ENCODE data around the gene CENPX. TPM values are rescaled to one million over a fixed set of nuclear protein-coding genes. Genes with fewer than 3 reads are reported as not detected.
A peak's percentile ranks its signal among the peaks of the same experiment; 100 is the strongest.

Gene CENPX
- total RNA-seq, 1 donor from 2014 or later: 29.2 TPM

DNA sequence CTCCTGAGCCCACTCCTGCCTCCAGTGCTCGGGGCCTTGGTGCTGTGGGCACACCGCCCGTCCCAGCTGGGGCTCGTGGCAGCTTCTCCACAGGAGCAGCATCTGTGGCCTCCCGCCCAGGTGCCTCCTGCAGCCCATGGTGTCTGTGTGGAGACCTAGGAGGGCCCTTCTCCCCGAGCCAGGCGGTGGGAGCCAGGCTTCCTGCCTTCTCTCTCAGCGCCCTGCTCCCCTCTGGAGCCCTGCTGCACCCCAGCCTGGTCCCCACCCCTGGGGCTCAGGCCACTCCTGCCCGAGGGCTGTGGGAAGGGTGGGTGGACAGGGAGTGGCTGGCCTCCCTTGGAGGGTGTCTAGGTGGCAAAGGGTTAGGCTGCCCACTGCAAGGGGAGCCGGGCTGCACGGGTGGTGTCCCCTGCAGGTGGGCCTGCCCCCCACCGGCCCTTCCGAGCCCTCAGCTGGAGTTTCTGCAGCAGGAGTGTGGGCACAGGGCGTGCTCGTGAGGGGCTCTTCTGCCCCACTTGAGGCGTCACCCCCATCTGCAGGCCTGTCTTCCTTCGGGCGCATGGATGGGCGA, 11.0 kb downstream of the CENPX start:
- no peak for DNase-seq

DNA sequence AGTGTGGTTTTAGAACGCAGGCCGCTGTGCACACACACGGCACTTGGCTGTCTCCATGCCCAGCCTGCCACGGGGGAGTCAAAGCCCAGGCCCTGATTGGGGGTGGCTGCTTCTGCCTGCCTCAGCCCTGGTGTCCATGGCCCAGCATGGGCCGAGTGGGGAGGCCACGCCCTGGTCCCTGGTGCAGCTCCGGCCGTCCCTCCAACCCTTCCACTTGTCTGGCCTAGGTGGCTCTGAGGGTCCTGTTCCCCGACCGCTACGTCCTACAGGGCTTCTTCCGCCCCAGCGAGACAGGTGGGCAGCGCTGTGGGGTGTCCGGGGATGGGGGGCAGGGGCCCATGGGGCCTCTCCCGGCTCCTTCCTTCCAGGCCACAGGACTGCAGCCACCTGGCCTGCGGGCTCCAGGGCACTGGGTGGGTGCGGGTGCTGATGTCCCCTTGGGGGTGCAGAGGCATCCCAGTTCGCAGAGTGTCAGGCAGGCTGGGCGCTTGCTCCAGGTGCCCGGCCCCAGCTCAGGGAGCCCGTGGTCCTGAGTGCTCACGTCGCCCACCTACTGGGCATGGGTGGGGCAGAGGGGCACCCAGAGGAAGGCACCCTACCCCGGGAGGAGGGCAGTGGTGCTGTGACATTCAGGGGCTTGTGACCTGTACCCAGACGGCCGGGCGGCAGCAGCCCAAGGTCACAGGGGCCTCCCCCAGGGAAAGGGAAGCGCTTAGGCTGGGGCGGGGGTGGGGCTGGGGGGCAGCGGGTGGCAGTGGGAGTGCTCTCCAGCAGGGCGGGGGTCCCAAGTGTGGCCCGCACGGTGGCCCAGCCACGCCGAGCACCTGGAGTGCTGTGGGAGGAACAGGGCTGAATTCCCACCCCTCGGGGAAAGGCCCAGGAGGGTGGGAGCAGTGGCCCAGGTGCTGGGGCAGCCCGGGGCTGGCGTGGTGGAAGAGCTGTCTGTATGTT, 11.8 kb downstream of the CENPX start:
- no peak for DNase-seq

DNA sequence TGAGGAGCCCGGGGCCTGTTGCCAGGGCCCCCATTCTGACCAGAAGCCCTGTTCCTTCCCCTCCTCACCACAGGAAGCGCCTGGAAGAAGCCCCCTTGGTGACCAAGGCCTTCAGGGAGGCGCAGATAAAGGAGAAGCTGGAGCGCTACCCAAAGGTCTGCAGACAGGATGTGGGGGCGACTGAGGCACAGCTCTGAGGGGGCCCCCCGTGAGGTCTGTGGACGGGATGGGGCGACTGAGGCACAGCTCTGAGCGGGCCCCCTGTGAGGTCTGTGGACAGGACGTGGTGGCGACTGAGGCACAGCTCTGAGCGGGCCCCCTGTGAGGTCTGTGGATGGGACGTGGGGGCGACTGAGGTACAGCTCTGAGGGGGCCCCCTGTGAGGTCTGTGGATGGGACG, 13.3 kb downstream of the CENPX start:
- no peak for DNase-seq

DNA sequence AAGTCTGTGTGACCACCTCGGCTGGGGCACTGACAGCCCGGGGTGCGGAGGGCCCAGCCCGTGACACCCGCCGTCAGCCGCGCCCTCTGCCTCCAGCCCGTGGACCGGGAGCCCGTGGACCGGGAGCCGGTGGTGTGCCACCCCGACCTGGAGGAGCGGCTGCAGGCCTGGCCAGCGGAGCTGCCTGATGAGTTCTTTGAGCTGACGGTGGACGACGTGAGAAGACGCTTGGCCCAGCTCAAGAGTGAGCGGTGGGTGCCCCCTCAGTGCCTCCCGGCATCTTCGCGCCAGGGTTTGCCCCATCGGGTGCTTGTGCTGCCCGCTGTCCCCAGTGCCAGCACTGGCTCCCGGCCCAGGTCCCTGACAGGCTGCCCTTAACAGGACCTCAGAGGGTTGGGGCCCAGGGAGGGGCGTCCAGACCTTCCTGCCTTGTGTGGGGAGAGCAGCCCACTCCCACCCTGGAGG, 13.7 kb downstream of the CENPX start:
- no peak for DNase-seq

DNA sequence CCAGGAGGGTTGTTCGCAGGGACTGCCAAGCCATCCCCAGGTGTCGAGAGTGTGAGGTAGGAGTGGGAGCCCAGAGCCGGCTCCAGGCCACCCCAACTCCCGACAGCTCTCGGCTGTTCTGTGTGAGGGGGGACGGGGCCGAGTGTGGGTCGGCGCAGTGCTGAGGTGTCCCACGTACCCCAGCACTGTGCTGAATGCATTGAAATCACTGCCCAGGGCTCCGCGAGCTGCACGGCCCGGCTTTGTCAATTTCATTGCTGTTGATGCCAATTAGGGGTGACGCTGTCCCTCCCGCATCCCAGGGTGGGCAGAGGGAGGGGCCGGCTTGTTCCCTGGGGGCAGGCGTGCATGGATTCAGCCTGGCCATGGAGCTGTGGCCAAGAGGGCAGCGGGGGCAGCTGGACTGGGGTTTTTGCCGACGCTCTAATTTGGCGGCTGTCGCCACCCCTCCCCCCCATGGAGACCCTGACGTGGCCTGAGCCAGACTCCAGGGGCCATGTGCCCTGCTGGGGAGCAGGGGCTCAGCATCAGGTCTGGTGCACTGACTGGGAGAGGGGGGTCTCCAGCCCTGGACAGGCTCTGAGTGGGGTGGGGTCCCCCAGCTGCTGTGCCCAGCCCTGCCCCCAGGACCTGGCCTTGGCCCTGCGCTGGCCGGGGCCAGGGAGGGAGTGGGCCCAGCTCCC, 14.3 kb downstream of the CENPX start:
- DNase-seq: no peak

DNA sequence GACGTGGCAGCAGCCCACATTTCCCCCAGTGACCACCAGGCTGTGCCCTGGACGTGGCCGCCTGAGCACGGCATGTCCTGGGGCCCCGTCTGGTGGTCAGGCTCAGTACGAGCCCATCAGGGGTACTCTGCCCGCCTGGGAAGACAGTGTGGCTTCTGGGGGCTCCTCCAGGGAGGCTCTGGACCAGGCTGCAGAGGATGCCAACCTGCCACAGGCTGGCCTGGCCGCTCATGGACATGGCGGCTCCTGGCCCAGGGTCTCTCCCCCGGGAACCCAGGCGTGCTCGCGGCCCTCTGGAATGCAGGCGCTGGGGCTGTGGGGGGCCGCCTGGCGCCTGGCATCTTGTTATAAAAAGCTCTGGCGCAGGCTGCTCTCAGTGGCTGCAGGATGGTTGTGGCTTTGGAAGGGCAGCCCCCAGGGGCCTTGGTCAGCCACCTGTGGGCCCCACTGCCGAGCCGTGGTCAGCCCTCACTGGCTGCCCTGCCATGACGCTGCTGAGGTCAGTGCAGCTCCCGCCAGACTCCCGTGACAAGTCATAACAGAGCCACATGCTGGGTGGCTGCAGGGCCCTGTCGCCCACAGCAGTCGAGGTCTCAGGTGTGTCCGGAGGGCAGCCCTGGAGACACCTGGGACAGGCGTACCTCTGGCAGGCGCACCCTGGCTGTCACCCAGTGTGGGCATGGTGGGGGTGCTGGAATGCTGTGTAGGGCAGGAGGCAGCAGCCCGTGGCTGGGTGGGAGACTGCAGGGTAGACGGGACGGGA, 15.0 kb downstream of the CENPX start:
- DNase-seq: no peak

DNA sequence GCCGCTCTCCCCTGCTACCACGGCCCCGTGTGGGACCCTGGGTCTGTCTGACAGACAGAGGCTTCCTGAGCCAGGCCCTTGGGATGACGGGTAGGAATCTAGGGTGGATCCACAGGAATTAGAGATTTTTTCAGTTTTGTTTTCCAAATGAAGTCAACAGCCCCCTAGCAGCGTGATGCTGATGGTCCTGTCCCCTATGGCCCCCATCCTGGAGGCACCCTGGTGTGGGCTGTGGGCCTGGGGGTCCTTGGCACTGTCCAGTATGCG, 15.5 kb downstream of the CENPX start:
- no peak for DNase-seq

DNA sequence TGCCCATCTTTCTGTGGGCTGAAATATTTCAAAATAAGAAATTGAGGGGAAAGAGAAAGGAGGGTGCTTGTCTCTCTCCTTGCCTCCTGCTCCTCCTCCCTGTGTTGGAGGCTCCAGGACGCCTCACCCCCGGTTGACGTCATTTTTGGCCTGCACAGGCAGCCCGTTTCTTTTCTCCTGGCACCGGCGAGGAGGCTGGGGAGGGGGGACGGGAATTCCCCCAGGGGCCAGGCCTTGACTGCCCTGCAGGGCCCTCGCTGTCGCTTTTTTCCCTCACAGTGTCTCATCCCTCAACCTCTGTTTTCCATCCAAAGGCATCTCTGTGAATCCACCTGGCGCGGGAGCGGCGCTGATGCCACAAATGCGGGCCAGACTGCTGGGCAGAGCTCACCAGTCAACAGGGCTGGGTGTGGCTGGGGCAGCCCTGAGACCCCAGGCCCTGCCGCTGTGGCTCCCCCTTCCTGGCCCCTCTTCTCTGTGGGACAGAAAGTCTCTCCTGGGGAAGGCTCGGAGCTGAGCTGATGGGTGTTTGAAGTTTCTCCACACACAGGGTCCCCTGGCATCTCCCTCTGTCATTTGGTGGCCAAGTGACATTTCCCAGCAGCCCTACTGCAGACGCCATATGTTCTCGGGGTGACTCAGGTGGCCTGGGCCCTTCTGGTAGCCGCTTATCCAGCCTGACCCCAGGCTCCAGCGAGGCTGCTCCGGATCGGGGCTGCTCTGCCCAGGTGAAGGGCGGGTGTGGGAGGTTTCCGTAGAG, 16.0 kb downstream of the CENPX start:
- DNase-seq: peak; percentile 41

DNA sequence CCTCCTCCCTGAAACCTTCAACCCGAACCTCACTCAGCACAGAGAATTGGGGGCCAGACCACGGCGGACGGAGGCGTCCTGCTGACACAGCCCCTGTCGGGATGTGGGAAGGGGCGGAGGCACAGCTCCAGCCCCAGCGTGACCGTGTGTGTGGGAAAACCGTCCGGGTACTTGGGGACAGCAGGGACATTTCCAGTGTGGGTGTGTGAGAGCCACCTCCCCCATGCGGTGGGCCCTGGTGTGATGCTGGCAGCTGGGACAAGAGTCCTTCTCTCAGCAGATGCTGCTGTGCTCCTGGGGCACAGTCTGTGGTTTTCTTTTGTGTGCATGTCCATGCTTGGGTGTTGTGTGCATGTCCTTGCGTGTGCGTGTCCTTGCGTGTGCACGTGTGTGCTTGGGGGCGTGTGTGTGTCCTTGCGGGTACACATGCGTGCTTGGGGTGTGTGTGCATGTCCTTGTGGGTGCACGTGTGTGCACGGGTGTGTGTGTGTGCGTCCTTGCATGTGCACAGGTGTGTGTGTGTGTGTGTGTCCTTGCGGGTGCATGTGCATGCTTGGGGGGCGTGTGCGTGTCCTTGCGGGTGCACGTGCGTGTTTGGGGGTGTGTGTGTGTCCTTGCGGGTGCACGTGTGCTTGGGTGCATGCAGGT, 16.9 kb downstream of the CENPX start:
- no peak for DNase-seq

DNA sequence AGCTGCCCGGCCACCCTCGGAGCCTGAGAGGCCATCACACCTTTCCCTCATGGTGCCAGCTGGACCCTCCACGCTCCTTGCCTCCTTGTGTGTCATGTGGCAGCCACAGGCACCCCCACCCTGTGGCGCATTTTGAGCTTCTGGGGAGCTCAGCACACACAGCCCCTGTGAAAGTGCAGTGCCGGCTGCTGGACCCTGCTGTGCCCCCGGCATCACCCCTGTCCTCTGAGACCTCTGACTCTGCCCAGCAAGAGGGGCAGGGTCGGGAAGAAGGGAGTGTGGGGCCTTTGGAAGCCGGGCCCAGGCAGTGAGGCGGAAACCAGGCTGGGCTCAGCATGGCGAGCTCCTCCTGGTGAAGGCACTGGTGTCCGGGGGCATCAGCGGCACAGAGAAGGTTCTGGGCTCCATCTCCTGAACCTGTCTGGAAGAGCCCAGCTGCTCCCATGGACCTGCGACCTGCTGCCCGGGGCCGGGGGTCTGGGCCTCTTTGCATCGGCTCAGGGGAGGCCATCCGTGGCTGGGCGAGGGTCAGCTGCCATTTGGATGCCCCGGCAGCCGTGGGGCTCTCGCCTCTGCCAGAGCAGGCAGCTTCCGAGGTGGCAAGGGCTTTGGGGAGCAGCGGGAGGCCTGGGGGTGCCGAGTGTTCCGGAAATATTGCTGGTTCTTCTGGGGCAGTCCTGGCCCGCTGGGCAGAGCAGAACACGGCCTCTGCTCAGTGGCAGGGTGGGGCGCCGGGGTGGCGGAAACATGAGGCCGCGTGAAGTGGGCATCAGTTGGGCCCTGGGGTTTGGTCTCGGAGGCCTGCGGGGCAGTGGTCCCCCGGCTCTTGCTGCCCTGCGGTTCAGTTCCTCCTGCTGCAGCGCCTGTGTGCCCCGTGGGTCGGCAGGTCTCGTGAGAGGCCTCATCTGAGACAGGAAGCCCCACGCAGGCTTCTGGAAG, 17.9 kb downstream of the CENPX start:
- DNase-seq: no peak

DNA sequence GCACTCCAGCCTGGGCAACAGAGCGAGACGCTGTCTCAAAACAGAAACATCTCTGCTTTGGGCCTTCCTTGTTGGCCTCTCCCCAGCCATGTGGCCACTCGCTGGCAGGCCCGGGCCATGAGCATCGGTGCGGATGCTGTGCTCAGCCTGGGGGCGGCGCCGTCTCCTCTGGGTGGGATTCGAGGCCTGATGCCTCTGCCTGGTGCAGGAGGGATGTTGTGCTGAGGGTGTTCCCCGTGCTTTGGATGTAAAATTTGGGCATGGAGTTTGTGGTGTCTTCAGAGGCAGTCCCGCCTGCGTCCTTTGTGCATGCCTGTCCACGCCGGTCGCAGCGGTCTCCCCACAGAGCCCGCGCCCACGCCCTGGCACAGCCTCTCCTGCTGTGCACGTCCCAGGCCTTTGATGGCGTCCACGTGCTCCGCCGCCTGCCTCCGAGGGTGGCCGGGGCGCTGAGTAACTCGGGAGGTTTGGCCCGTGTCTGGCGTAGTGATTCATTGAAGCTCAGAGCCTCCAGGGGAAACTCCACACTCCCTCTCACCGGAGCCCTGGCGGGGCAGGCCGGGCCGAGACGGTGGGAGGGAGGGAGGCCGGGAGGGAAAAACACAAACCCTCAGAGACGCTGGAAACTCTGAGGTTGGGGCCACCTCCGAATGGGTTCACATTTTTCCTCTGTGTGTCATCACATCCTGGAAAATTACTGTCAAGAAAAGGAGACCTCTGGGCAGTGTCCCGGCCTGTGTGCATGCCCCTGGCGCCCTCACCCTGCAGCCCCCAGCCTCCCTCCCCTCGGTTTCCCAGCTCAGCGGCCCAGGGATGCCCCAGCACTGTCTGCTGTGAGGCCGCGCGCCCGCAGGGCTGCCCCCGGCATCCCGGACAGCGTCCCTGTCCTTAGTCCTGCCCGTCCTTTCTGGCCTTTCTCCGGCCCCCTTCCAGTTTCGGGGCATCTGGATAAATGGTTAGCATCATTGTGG, 19.0 kb downstream of the CENPX start:
- no peak for DNase-seq

DNA sequence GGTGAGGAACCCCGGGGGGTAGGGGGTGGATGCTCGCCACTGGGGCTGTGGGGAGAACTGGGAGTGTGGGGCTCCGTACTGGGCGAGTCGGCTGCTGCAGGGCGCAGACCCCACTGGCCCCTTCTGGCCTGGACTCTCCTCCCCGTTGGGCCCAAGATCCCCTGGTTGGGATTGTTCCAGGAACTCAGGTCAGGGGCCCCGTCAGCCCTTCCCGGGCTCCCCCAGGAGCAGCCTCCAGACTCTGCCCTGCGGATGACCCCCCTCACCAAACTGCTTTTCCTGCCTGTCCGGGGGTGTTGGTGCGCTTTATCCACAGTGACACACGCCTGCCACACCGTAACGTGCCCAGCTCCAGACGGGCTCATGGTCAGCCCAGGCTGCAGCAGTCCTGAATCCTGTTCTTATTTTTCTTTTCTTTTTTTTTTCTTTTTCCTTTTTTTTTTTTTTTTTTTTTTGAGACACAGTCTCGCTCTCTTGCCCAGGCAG, 21.1 kb downstream of the CENPX start:
- no peak for DNase-seq

DNA sequence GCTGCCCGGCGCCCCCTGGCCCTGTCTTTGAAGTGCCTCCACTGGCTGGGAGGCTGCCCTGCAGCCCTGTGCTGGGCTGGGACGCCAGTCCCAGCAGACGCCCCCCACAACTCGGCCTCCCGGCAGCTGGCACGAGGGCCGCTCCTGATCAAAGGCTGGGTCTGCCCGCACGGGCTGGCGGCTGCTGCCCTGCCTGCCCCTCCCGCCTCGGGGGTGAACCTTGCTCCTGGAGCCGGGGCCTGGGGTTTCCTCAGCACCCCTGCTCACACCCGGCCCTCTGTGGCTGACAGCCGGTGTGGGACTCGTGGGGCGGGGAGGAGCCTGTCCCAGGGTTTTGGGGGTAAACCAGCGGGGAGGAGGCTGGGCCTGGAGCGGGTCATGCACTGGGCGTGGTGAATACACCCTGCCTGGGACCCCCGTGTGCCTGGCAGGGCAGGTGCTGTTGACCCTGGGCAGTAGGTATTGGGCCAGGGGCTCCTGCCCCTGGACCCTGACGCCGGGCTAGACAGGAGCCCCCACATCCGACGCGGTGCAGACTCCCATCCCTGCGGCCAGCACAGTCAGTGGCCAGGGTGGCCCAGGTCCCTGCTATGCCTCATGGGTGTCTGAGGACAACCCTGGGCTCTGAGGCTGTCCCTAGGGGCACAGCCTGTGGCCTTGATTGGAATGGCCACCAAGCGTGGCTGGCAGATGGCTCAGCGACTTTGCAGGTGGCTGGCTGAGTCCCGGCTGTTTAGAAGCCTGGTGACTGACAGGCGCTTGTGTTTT, 21.7 kb downstream of the CENPX start:
- DNase-seq: no peak

DNA sequence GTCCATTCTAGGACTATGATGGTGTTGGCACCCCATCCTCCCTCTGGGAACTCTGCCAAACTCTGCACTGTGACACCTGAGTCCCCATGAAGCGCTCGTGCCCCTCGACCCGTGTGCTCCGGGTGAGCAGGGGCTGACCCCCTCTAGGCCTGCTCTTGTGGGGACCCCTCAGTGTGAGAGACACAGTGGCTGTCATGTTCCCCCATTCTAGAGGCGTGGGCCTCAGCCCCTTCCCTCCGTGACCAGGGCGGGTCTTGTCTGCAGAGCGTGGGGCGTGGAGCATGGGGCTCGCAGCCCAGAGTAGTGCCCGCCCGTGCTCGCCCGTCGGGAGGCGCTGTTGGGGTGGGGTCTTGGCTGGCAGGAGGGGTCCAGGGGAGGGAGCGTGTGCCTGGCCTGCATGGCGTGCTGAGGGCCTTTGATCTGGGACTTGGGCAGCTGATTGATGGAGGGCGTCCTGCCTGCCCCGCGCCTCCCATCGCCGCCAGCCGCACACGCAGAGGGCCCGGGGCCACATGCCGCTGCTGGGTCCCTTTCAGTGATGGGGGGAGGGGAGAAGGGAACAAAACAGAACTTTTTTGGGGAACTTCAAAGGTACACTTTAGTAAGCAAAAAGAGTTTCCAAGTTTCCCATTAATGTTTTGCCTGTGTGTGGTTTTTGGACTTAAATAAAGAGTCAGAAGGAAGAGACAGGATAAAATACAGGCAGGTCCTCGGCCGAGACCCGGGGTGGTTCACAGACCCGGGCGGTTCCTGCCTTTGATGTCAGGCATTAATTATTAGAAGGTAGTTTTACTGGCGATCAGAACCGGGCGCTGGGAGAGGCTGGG, 22.5 kb downstream of the CENPX start:
- no peak for DNase-seq

DNA sequence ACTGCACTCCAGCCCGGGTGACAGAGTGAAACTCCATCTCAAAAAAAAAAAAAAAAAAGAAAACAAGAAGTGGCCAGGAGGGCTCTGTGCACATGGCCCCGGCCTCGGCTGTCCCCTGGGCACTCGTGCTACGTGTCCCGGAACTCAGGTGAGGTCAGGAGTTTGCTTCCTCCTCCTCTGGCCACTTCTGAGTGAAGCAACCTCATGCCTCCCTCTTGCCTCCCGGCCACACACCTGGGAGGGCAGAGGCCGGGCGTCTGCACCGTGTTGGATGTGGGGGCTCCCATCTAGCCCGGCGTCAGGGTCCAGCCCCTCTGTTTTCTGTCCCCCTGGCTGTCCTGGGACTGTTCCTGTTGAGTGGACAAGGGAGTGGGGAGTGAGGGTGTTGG, 23.1 kb downstream of the CENPX start:
- DNase-seq: no peak

DNA sequence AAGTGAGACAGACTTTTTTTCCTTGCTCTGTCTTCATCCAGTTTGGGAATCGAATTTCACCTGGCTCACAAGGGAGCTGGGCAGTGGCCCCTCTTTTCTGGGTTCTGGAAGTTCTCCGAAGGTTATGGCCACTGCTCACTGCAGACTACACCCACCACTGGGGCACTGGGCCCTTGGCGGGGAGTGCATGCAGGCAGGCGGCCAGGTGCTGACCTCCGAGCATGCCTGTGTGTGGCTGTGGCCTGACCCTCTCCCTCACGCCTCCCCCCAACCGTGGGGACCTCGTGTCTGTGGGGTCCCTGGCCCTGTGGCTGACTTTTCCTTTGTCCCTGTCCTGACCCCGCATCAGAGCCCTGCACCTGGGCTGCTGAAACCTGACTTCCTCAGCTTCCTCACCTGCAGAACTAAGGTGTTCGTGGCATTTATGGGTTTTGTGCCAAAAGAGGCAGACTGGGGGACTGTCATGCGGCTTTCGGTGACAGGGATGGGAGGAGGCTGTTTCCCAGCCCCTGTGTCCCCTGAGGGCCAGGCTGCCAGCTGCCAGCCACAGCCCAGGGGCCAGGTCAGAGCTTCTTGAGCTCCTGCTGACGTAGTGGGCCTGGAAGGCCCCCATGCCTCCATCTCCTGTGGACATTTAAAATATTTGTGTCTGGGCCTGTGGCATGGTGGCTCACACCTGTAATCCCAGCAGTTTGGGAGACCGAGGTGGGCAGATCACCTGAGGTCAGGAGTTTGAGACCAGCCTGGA, 23.8 kb downstream of the CENPX start:
- DNase-seq: no peak

All from occipital lobe (tissue), 2 donors.